Measurements from ENCODE around the gene PNPLA7. TPM values are rescaled to one million over a fixed set of nuclear protein-coding genes. Genes with fewer than 3 reads are reported as not detected.

Gene PNPLA7
- total and polyA plus RNA-seq, 10 of the 15 experiments (the other 5 are each of a cell fraction or from before 2014, with no cell fraction given) = 0.04 to 0.85 (median 0.19) TPM; not detected in 1

- TF ChIP-seq ZBTB11 (CRISPR knock-in tag; IDR thresholded peaks at IDR 0.05) = no peak
- no peak for TF ChIP-seq PAX5 (IDR thresholded peaks at IDR 0.05; ENCODE audit: borderline replicate concordance, low read depth, low read length)
- TF ChIP-seq CHD2 (IDR thresholded peaks at IDR 0.05; ENCODE audit: borderline replicate concordance, low read depth, low read length) = no peak
- TF ChIP-seq KDM1A (IDR thresholded peaks at IDR 0.05; ENCODE audit: borderline replicate concordance) = no peak
- TF ChIP-seq SIN3A (IDR thresholded peaks at IDR 0.05; ENCODE audit: low read depth, low read length) = no peak
- no peak for TF ChIP-seq ATF7 (IDR thresholded peaks at IDR 0.05; ENCODE audit: low read depth)
- no peak for TF ChIP-seq USF2 (IDR thresholded peaks at IDR 0.05; ENCODE audit: borderline replicate concordance, low read depth, low read length)
- TF ChIP-seq ASH2L (IDR thresholded peaks at IDR 0.05; ENCODE audit: borderline replicate concordance, low read depth) = no peak
Observed at GRCh38 chr9:137524981-137525317, 25.3 kb downstream of the PNPLA7 start (continued).

All from GM12878 (cell line).